Kidney (tissue), 14 donors: ENCODE results near the gene SUGCT. TPM values are rescaled to one million over a fixed set of nuclear protein-coding genes. Genes with fewer than 3 reads are reported as not detected.

ENCODE experiments used
- DNase-seq, 5 donors: peaks; one replicate each; pipeline ENCODE4 v3.0.0-alpha.2; 2013 to 2020
- FAIRE-seq: peaks from 2 replicates; lab custom pipeline; 2012; peaks lifted over from hg19 to GRCh38; lab: Jason Lieb, UNC
- H3K27ac ChIP-seq, 2 donors: one replicate each; pipeline ENCODE4 v1.7.0; 2013; ENCODE audit warnings: low read depth in 2 of 2, low read length in 2 of 2, inconsistent platforms in 1 of 2
- H3K27me3 ChIP-seq: one replicate; pipeline ENCODE4 v1.7.1; 2013; ENCODE audit warnings: low read length, inconsistent platforms; ENCODE audit not compliant: control insufficient read depth, insufficient read depth
- H3K36me3 ChIP-seq, 3 donors: one replicate each; pipeline versions ENCODE4 v1.7.0 to v1.7.1; 2013; ENCODE audit warnings: low read length in 3 of 3, control low read depth in 1 of 3, inconsistent platforms in 1 of 3; ENCODE audit not compliant: insufficient read depth in 3 of 3, control insufficient read depth in 2 of 3
- H3K4me1 ChIP-seq, 3 donors: one replicate each; pipeline versions ENCODE4 v1.7.0 to v1.7.1; 2013; ENCODE audit warnings: low read length in 3 of 3, inconsistent platforms in 1 of 3, low read depth in 1 of 3; ENCODE audit not compliant: control insufficient read depth in 2 of 3, insufficient read depth in 2 of 3
- H3K4me3 ChIP-seq, 3 donors: one replicate each; pipeline versions ENCODE4 v1.7.0 to v1.8.1; 2013; ENCODE audit warnings: low read length in 3 of 3, control low read depth in 1 of 3, inconsistent platforms in 1 of 3
- H3K9ac ChIP-seq, 3 donors: one replicate each; pipeline versions ENCODE4 v1.7.0 to v1.7.1; 2013; ENCODE audit warnings: low read length in 3 of 3, control low read depth in 1 of 3, inconsistent platforms in 1 of 3
- H3K9me3 ChIP-seq, 3 donors: one replicate each; pipeline versions ENCODE4 v1.7.0 to v1.7.1; 2013; ENCODE audit warnings: low read length in 3 of 3, control low read depth in 1 of 3, inconsistent platforms in 1 of 3; ENCODE audit not compliant: control insufficient read depth in 2 of 3, insufficient read depth in 1 of 3
- CTCF ChIP-seq: IDR thresholded peaks from 3 replicates; pipeline ENCODE4 v1.5.1; 2012; ENCODE audit warnings: mild to moderate bottlenecking, moderate library complexity, borderline replicate concordance; ENCODE audit not compliant: insufficient read depth; ENCODE audit errors: extremely low read depth
- intact Hi-C: fragments of 100-400 bp; cut with DNase I; formaldehyde crosslinking; loops from one replicate; pipeline ENCODE4 v1.11.1; 2022
- polyA plus RNA-seq: library from polyadenylated mRNA; stranded (reverse); fragments of 350-450 nt; fragmentation: Illumina TruSeq; extraction: RNeasy Lipid Tissue Mini Kit (QIAGEN cat#74804); gene quantifications from one replicate; pipeline ENCODE4 v1.2.3, GENCODE V29; 2014; ENCODE audit warnings: low read depth, low replicate concordance; ENCODE audit not compliant: insufficient read depth
- total RNA-seq: library from RNA; stranded (reverse); fragmentation: NEBNext Ultra II Directional; extraction: Animal tissue kit (Norgen Biotek cat#: 25700); gene quantifications from one replicate; pipeline ENCODE4 v1.2.1, GENCODE V29; 2021
- donor health status: control.
- donor health status: control.
- donor health status: control.
- donor health status: control.
- donor health status: control.
- donor health status: DM: yes; HTN: yes; CAD: no.
- donor health status: Normal renal cell carcinoma (clear cell type).

The SUGCT gene
- total and polyA plus RNA-seq, 2 donors from 2014 or later: 7.6 to 45.1 TPM

GRCh38 chr7:40848541-40849221, 713.9 kb downstream of the SUGCT start:
- Histone ChIP-seq H3K4me3 (no peak overlapping the region), H3K36me3 (no peaks in the 10 kb centered on the region), H3K27me3 (no peaks in the 10 kb centered on the region), H3K4me1 (no peaks in the 10 kb centered on the region), H3K27ac (no peak overlapping the region), H3K9ac (no peak overlapping the region), H3K9me3 (no peaks in the 10 kb centered on the region)
- FAIRE-seq: no peak
- no peak for TF ChIP-seq CTCF
- intact Hi-C loops: no loop called here
- no peak for DNase-seq

GRCh38 chr7:40850017-40850416, 715.2 kb downstream of the SUGCT start:
- Histone ChIP-seq H3K27me3 (no peaks in the 10 kb centered on the region), H3K27ac (no peak overlapping the region), H3K4me1 (no peaks in the 10 kb centered on the region), H3K4me3 (no peak overlapping the region), H3K9ac (no peak overlapping the region), H3K9me3 (no peaks in the 10 kb centered on the region), H3K36me3 (no peaks in the 10 kb centered on the region)
- no peak for TF ChIP-seq CTCF
- FAIRE-seq (no peak), DNase-seq (no peak)
- intact Hi-C loops: no loop called here

- H3K4me1 ChIP-seq: no peaks in the 10 kb centered on the region
- H3K9ac ChIP-seq: no peak overlapping the region
- no peak overlapping the region for H3K4me3 ChIP-seq
- no peak overlapping the region for H3K27ac ChIP-seq
- no peak for DNase-seq
- FAIRE-seq: no peak
- no peaks in the 10 kb centered on the region for H3K27me3 ChIP-seq
- H3K36me3 ChIP-seq: no peaks in the 10 kb centered on the region
- H3K9me3 ChIP-seq: no peaks in the 10 kb centered on the region
- no peak for TF ChIP-seq CTCF
- intact Hi-C loops: no loop called here
These were observed 716.2 kb downstream of the SUGCT start for GRCh38 chr7:40851001-40851400.

GRCh38 chr7:40859076-40859475, 724.3 kb downstream of the SUGCT start:
- Histone ChIP-seq H3K27me3 (no peaks in the 10 kb centered on the region), H3K9me3 (no peaks in the 10 kb centered on the region), H3K27ac (no peak overlapping the region), H3K9ac (no peak overlapping the region), H3K4me1 (no peaks in the 10 kb centered on the region), H3K4me3 (no peak overlapping the region), H3K36me3 (no peaks in the 10 kb centered on the region)
- TF ChIP-seq CTCF: no peak
- FAIRE-seq (no peak), DNase-seq (no peak)
- intact Hi-C loops: no loop called here
